Endothelial cell of hepatic sinusoid (primary cell): ENCODE results near the gene NPTXR.

Experiments used
- in situ Hi-C: cut with HindIII; loops from 2 replicates; pipeline ENCODE4 v1.10.0; 2017; ENCODE audit warnings: low sequenced_read_pairs

Gene NPTXR

DNA sequence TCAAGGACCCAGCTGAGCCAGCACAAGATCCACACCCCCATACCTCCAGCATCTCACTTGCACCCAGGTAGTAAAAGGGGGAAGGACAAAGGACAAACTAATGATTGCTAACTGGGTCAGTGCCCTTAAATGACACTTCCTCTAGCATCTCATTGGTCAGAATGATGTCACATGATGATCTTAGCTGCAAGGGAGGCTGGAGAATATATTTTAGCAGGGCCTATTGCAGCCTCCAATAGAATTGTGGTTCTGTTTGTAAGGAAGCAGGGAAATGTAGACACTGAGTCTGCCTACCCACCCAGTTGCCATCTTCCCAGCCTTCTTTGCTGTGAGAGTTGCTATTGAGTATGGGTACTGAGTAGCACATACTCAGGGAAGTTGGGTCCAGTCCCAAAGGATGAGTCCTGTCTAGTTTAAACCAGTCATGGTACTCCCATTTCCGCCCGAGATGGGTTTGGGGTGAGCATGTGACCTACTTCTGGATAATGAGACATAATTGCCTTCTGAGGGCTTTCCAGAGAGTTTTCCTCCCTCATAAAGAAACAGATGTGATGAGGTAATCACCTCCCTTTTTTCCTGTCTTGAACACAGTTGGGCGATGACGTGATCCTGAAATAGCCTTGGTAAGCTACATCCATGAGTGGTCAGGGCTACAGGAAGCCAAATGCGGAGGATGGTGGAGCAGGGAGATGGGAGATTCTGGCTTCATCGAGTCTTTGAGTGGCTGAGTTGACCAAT, 44.4 kb downstream of the NPTXR start:
- in situ Hi-C loops: no loop called here

DNA sequence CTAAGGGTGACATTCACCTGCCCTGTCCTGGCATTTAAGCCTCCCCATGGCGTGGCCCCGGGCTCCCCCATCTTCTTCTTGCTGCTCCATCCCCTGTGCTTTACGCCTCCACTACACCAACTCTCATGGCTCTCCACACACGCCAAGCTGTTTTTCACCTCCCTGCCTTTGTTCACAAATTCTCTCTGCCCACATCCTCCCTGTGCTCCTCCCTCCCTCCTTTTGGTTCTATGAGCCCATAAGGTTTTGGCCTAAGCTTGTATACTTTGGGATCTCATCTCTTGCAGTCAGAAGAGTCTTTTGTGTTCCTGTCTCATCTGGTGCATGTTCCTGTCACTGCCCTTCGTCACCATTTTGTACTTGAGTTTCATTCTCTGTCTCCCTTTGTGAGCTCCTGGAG, 45.3 kb downstream of the NPTXR start:
- in situ Hi-C loops: no loop called here

- in situ Hi-C loops: no loop called here
Measured at GRCh38 chr22:38796262-38796957, 47.4 kb downstream of the NPTXR start.

GRCh38 chr22:38795569-38795968, 48.3 kb downstream of the NPTXR start:
- in situ Hi-C loops: no loop called here

GRCh38 chr22:38793721-38794466, 49.9 kb downstream of the NPTXR start, which contains the start of gene DNAL4:
Gene DNAL4 (minus strand): TSS chr22:38794143. CDS start chr22:38782731, 11,412 bp downstream.
- in situ Hi-C loops: no loop called here

DNA sequence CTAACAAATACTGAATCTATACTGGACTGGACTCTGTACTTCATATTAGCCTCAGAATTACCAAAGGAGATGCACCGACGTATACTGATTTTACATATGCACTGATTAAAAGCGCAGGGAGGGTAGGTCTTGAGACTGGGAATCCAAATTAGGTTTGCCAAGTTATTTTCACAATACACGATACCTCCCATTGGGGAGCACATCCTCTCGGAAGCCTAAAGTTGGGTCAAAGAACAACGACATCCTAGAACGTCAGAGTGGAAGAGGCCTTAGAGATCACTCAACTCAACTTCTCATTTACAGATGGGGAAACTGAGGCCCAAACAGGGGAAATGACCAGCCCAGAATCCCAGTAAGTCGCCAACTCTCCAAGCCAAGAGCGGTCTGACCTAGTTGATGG, 50.5 kb downstream of the NPTXR start:
- in situ Hi-C loops: no loop called here

GRCh38 chr22:38792833-38793232, 51.0 kb downstream of the NPTXR start:
- in situ Hi-C loops: no loop called here

- in situ Hi-C loops: no loop called here
Measured at GRCh38 chr22:38789606-38790005, 54.2 kb downstream of the NPTXR start.

DNA sequence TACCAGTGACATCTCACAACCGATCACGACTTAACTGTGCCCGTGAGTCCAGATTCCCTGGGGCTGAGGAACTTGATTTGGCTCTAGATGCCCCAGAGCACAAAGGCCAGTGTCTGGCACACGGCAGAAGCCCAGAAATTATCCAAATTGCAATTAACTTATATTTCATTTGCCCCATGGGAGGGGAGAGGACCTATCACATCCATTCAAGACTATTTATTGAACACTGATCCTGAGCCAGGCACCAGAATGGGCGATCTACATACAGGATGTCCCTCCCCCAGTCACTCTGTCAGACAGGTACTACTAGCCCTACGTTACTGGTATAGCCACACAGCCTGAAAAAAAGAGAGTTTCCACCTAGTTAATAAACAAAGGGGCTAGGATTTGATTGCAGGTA, 55.0 kb downstream of the NPTXR start:
- in situ Hi-C loops: no loop called here

GRCh38 chr22:38788021-38788816, 55.6 kb downstream of the NPTXR start:
- in situ Hi-C loops: no loop called here

- in situ Hi-C loops: no loop called here
Measured at GRCh38 chr22:38786631-38787030, 57.2 kb downstream of the NPTXR start.

- in situ Hi-C loops: no loop called here
Measured at GRCh38 chr22:38784856-38785255, 59.0 kb downstream of the NPTXR start.

GRCh38 chr22:38784035-38784434, 59.8 kb downstream of the NPTXR start:
- in situ Hi-C loops: no loop called here

DNA sequence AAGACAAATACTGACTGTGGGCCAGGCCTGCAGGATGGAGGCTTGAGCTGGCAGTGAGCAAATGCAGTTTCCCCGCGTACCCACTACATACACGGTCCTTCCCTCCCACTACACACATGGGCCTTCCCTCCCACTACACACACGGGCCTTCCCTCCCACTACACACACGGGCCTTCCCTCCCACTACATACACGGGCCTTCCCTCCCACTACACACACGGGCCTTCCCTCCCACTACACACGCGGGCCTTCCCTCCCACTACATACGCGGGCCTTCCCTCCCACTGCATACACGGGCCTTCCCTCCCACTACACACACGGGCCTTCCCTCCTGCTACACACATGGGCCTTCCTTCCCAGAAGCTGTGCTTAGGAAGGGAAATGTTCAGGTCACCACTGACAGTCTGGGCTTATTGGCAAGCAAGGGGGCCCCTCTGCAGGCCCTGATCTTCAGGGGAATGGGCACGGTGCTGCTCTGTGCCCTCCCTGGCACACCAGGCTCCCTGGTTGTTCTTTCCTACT, 60.7 kb downstream of the NPTXR start:
- in situ Hi-C loops: no loop called here

DNA sequence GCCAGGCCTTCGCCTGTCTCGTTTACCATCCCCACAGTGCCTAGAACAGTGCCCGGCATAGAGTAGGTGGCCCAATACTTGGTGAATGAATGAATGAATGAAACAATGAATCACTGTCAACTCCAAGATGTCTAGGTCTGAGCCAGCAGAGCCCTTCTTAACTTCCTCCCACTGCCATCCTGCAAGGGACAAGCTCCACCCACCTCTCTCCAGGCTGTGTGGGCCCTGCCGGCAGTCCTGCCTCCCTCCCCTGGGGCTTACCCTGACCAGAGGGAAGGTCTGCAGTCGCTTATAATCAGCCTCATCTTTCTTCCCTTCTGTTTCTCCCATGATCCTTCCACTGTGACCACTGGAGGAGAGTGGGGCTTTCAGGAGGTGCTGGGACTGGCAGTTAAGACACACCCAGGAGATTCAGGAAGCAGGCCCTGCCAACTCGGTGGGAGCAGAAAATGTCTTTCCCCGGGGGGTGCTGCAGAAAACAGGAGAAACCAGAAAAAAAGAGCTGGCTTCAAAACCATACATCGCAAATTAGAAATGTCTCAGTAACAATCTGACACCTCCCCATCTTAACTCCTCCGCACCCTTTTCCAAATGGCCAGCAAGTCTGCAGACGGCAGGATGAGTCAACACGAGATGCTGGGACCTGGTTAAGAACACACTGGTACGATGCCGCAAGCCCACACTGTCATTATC, 61.3 kb downstream of the NPTXR start:
- in situ Hi-C loops: no loop called here

DNA sequence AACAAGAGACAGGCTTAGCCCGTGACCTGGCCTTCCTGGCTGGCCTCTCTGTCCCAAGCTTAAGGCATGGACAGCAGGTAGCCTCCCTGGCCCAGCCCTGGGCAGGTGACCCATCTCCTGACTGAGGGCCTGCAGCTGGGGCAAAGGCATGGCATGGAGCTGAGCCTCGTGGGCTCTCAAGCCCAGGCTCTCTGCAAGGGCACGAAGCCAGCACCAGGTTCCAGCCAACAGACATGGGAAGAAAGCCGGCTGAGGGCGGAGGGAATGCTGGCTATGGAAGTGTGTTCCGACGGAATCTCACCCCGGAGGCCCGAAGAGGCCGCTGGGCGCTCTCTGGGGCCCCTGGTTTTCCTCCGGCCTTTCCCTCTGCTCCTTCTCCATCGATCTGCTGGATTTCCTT, 62.8 kb downstream of the NPTXR start:
- in situ Hi-C loops: no loop called here

DNA sequence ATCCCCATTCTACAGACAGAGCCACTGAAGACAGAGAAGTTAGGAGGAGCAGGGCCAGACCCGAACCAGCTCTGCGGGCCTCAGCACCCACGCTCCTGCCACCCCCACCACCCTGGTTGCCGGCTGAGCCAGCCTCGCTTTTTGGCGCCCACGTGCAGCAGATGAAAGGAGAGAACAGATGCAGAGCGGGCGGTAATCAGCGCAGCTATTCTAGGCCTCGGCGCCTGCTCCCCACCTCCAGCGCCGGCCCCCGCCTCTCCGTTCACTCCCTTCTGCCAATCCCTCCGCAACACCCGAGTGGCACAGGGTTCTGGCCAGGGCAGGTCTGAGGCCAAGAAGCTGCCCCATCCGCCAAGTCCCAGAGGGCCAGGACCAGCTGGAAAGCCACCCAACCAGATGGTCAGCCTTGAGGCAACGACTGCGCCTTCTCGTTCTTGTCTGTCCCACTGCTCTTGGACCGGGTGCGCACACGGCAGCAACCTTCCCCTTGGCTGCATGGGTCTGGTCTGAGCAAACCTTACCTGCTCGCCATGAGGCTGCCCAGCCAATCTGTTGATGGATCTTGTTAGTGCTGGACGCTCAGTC, 66.6 kb downstream of the NPTXR start:
- in situ Hi-C loops: no loop called here

- in situ Hi-C loops: no loop called here
Measured at GRCh38 chr22:38776086-38776485, 67.7 kb downstream of the NPTXR start.

GRCh38 chr22:38775656-38776055, 68.2 kb downstream of the NPTXR start:
- in situ Hi-C loops: no loop called here
